SK-N-SH (cell line): ENCODE results near the gene C9orf72. TPM values are rescaled to one million over a fixed set of nuclear protein-coding genes. Genes with fewer than 3 reads are reported as not detected.

Experiments
- CTCF ChIA-PET: fragments of 300-600, 350-600 bp; formaldehyde crosslinking; extraction: SDS; loops from one replicate; lab custom pipeline; 2021; lab: Yijun Ruan, JAX
- POLR2A ChIA-PET: fragments of 350-600 bp; sonication (Branson Sonifier 250); formaldehyde crosslinking; extraction: SDS; loops from one replicate; lab custom pipeline; 2020; ENCODE audit warnings: antibody characterized with exemption, inconsistent platforms; lab: Yijun Ruan, JAX
- DNase-seq: peaks from one replicate; pipeline ENCODE4 v3.0.0; 2012
- H2AFZ ChIP-seq: fragments of 200-600 bp; sonication (generic); 2 replicates; pipeline ENCODE4 v1.8.1; 2016; ENCODE audit warnings: antibody characterized with exemption, mild to moderate bottlenecking, low read depth
- H3F3A ChIP-seq: fragments of 200-600 bp; sonication (generic); replicated peaks from 2 replicates; pipeline ENCODE3; 2016; ENCODE audit warnings: antibody characterized with exemption, mild to moderate bottlenecking; ENCODE audit not compliant: insufficient read depth
- H3K27ac ChIP-seq, 2 experiments: fragments of 200-500 bp in 1 of 2; fragments of 200-600 bp in 1 of 2; sonication (Bioruptor generic) in 1 of 2; sonication (generic), shearing (Covaris generic) in 1 of 2; 2 replicates each; pipeline versions ENCODE4 v1.5.1 to v1.6.1; 2014 to 2016; ENCODE audit warnings: low read depth in 2 of 2, inconsistent platforms in 1 of 2, low read length in 1 of 2, mild to moderate bottlenecking in 1 of 2, mixed read lengths in 1 of 2
- H3K27me3 ChIP-seq: fragments of 200-600 bp; sonication (generic), shearing (Covaris generic); 2 replicates; pipeline ENCODE4 v1.6.1; 2016; ENCODE audit warnings: mixed run types; ENCODE audit not compliant: insufficient read depth
- H3K36me3 ChIP-seq, 2 experiments: fragments of 200-500 bp in 1 of 2; fragments of 200-600 bp in 1 of 2; sonication (Bioruptor generic) in 1 of 2; sonication (generic) in 1 of 2; replicated peaks in 1 of 2; 2 replicates each; pipeline versions ENCODE3 to v1.5.1; 2014 to 2016; ENCODE audit warnings: low read length in 1 of 2, mild to moderate bottlenecking in 1 of 2; ENCODE audit not compliant: insufficient read depth in 2 of 2, control insufficient read depth in 1 of 2
- H3K4me1 ChIP-seq, 2 experiments: fragments of 200-500 bp in 1 of 2; fragments of 200-600 bp in 1 of 2; sonication (Bioruptor generic) in 1 of 2; sonication (generic), shearing (Covaris generic) in 1 of 2; 2 replicates each; pipeline versions ENCODE4 v1.5.1 to v1.6.1; 2014 to 2016; ENCODE audit warnings: low read depth in 1 of 2, low read length in 1 of 2, mixed run types in 1 of 2; ENCODE audit not compliant: insufficient read depth in 2 of 2, control insufficient read depth in 1 of 2
- H3K4me2 ChIP-seq: fragments of 200-600 bp; sonication (generic), shearing (Covaris generic); 2 replicates; pipeline ENCODE4 v1.6.1; 2017; ENCODE audit warnings: mixed run types
- H3K4me3 ChIP-seq, 2 experiments: fragments of 200-500 bp in 1 of 2; fragments of 200-600 bp in 1 of 2; sonication (Bioruptor generic) in 1 of 2; sonication (generic), shearing (Covaris generic) in 1 of 2; 2 replicates each; pipeline versions ENCODE4 v1.5.1 to v1.8.1; 2014 to 2016; ENCODE audit warnings: low read depth in 2 of 2, inconsistent platforms in 1 of 2, low read length in 1 of 2, mild to moderate bottlenecking in 1 of 2, mixed read lengths in 1 of 2, moderate library complexity in 1 of 2
- H3K79me2 ChIP-seq: fragments of 200-600 bp; sonication (generic); 2 replicates; pipeline ENCODE4 v1.8.1; 2017; ENCODE audit warnings: mild to moderate bottlenecking; ENCODE audit not compliant: insufficient read depth
- H3K9ac ChIP-seq: fragments of 200-600 bp; sonication (generic); 2 replicates; pipeline ENCODE4 v1.6.1; 2017; ENCODE audit warnings: mixed run types
- H3K9me2 ChIP-seq: fragments of 200-600 bp; sonication (generic); 2 replicates; pipeline ENCODE4 v1.6.1; 2017; ENCODE audit warnings: mixed run types
- H3K9me3 ChIP-seq: fragments of 200-600 bp; sonication (generic); 2 replicates; pipeline ENCODE4 v1.6.1; 2017; ENCODE audit warnings: mixed run types, mild to moderate bottlenecking, moderate library complexity
- H4K20me1 ChIP-seq: fragments of 200-600 bp; sonication (generic); 2 replicates; pipeline ENCODE4 v1.6.1; 2017; ENCODE audit warnings: mild to moderate bottlenecking, mixed run types; ENCODE audit not compliant: insufficient read depth
- CHD2 ChIP-seq: fragments of 150-350 bp; IDR thresholded peaks from 2 replicates; pipeline ENCODE4 v1.6.1; 2018; ENCODE audit warnings: low read length; ENCODE audit not compliant: partially characterized antibody
- EP300 ChIP-seq, 2 experiments: IDR thresholded peaks; 2 replicates each; pipeline versions ENCODE4 v1.4.0 to v1.6.1; 2012; ENCODE audit warnings: borderline replicate concordance in 1 of 2, low read depth in 1 of 2, low read length in 1 of 2
- FOSL2 ChIP-seq: IDR thresholded peaks from 2 replicates; pipeline ENCODE4 v1.4.0; 2012; ENCODE audit warnings: low read depth, mild to moderate bottlenecking, moderate library complexity, borderline replicate concordance
- FOXM1 ChIP-seq: IDR thresholded peaks from 2 replicates; pipeline ENCODE4 v1.4.0; 2012; ENCODE audit warnings: low read depth, mild to moderate bottlenecking
- GABPA ChIP-seq: IDR thresholded peaks from 2 replicates; pipeline ENCODE4 v1.4.0; 2012; ENCODE audit warnings: low read depth, mild to moderate bottlenecking
- GATA2 ChIP-seq: sonication (generic); formaldehyde crosslinking; IDR thresholded peaks from 2 replicates; pipeline ENCODE4 v1.5.0; 2020; ENCODE audit warnings: mild to moderate bottlenecking, missing genetic modification reagents
- JUND ChIP-seq: IDR thresholded peaks from 2 replicates; pipeline ENCODE4 v1.4.0; 2012
- MEF2A ChIP-seq: IDR thresholded peaks from 2 replicates; pipeline ENCODE4 v1.4.0; 2012; ENCODE audit warnings: low read depth, borderline replicate concordance
- MXI1 ChIP-seq: IDR thresholded peaks from 2 replicates; pipeline ENCODE4 v1.6.1; 2012; ENCODE audit warnings: mild to moderate bottlenecking, low read depth, low read length, improper control_type of control experiment
- NRF1 ChIP-seq: IDR thresholded peaks from 2 replicates; pipeline ENCODE4 v1.6.1; 2012; ENCODE audit warnings: low read depth, mild to moderate bottlenecking, low read length
- POLR2AphosphoS5 ChIP-seq: IDR thresholded peaks from 2 replicates; pipeline ENCODE4 v1.6.1; 2012; ENCODE audit warnings: low read depth, low read length
- RCOR1 ChIP-seq: fragments of 150-350 bp; IDR thresholded peaks from 2 replicates; pipeline ENCODE4 v1.6.1; 2017; ENCODE audit warnings: antibody characterized with exemption, low read length
- RXRA ChIP-seq: IDR thresholded peaks from 2 replicates; pipeline ENCODE4 v1.4.0; 2012; ENCODE audit warnings: low read depth, mild to moderate bottlenecking, borderline replicate concordance
- SIN3A ChIP-seq: IDR thresholded peaks from 2 replicates; pipeline ENCODE4 v1.6.1; 2012; ENCODE audit warnings: low read depth, mild to moderate bottlenecking, low read length, moderate library complexity, borderline replicate concordance
- TAF1 ChIP-seq: IDR thresholded peaks from 2 replicates; pipeline ENCODE4 v1.6.1; 2012; ENCODE audit warnings: low read depth, mild to moderate bottlenecking, low read length, moderate library complexity, borderline replicate concordance
- TCF12 ChIP-seq: IDR thresholded peaks from 2 replicates; pipeline ENCODE4 v1.4.0; 2012
- TEAD4 ChIP-seq: IDR thresholded peaks from 2 replicates; pipeline ENCODE4 v1.4.0; 2012; ENCODE audit warnings: mild to moderate bottlenecking, borderline replicate concordance; ENCODE audit not compliant: insufficient read depth
- YY1 ChIP-seq: IDR thresholded peaks from 2 replicates; pipeline ENCODE4 v1.4.0; 2012; ENCODE audit warnings: low read depth, mild to moderate bottlenecking
- WGBS: methylation state at CpG from one replicate; pipeline ENCODE4 v1.1.6; 2017; ENCODE audit warnings: low lambda C conversion rate; 5-methylcytosine and 5-hydroxymethylcytosine counted together
- polyA plus RNA-seq, 3 experiments: library from polyadenylated mRNA; depleted of rRNA; stranded (reverse); fragments of >200 nt; gene quantifications; 2 replicates each; pipeline ENCODE4 v1.2.3, GENCODE V29; 2012
- TF ChIP-seq, protein P1 (sequence below): fragments of 200-600 bp; sonication (generic); IDR thresholded peaks from 2 replicates; pipeline ENCODE4 v1.6.1; 2017; ENCODE audit warnings: antibody characterized with exemption, mild to moderate bottlenecking, moderate library complexity
- TF ChIP-seq, protein P2 (sequence below): fragments of 150-350 bp; IDR thresholded peaks from 2 replicates; pipeline ENCODE4 v1.6.1; 2016; ENCODE audit warnings: mild to moderate bottlenecking, low read depth, low read length
- TF ChIP-seq, protein P3 (sequence below): IDR thresholded peaks from 2 replicates; pipeline ENCODE4; 2012
- TF ChIP-seq, protein P4 (sequence below): IDR thresholded peaks from 2 replicates; pipeline ENCODE4 v1.4.0; 2012; ENCODE audit warnings: low read depth

The C9orf72 gene, protein sequence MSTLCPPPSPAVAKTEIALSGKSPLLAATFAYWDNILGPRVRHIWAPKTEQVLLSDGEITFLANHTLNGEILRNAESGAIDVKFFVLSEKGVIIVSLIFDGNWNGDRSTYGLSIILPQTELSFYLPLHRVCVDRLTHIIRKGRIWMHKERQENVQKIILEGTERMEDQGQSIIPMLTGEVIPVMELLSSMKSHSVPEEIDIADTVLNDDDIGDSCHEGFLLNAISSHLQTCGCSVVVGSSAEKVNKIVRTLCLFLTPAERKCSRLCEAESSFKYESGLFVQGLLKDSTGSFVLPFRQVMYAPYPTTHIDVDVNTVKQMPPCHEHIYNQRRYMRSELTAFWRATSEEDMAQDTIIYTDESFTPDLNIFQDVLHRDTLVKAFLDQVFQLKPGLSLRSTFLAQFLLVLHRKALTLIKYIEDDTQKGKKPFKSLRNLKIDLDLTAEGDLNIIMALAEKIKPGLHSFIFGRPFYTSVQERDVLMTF
- 4.0 and 6.1 TPM in 2 replicates for polyA plus RNA-seq (2012; rRNA removed)
- polyA plus RNA-seq (2012; cell fraction: cytosol; rRNA removed): 5.6 and 6.2 TPM in 2 replicates
- polyA plus RNA-seq (2012; cell fraction: nucleus; rRNA removed): 4.6 and 12.0 TPM in 2 replicates

DNA sequence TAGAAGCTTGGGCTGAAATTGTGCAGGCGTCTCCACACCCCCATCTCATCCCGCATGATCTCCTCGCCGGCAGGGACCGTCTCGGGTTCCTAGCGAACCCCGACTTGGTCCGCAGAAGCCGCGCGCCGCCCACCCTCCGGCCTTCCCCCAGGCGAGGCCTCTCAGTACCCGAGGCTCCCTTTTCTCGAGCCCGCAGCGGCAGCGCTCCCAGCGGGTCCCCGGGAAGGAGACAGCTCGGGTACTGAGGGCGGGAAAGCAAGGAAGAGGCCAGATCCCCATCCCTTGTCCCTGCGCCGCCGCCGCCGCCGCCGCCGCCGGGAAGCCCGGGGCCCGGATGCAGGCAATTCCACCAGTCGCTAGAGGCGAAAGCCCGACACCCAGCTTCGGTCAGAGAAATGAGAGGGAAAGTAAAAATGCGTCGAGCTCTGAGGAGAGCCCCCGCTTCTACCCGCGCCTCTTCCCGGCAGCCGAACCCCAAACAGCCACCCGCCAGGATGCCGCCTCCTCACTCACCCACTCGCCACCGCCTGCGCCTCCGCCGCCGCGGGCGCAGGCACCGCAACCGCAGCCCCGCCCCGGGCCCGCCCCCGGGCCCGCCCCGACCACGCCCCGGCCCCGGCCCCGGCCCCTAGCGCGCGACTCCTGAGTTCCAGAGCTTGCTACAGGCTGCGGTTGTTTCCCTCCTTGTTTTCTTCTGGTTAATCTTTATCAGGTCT is at the start of gene C9orf72:
Gene C9orf72, minus strand, starts transcription at position 564 of the 716 bp plus-strand sequence. CDS start 6,361 bp downstream, outside the sequence.
- peak within 1 kb of the TSS; percentile 67 to 90 for H3K4me3 ChIP-seq

More for the DNA sequence above, at the start of gene C9orf72:
- no peaks in the 10 kb centered on the region for H3K9me3 ChIP-seq
- no peaks in the 10 kb centered on the region for H3K27me3 ChIP-seq
- H3K4me2 ChIP-seq: peak within 1 kb of the TSS; percentile 89
- H3K27ac ChIP-seq: peak within 1 kb of the TSS; percentile 86 to 94
- 0% methylated on average over 33 of the region's 72 CpGs for WGBS
- H3K4me1 ChIP-seq: peaks cover 4 to 14% of the 10 kb centered on the region in 2 experiments; a peak in 3 of 4 replicates
- peak; percentile 94 for DNase-seq
- peaks cover 36% of the 10 kb centered on the region for H3K79me2 ChIP-seq
- H4K20me1 ChIP-seq: no peaks in the 10 kb centered on the region
- CTCF ChIA-PET: no interaction called here
- H2AFZ ChIP-seq: peak within 1 kb of the TSS; percentile 83
- no peaks in the 10 kb centered on the region for H3K36me3 ChIP-seq
- TF ChIP-seq POLR2AphosphoS5 (peak; percentile 72), GABPA (no peak), FOXM1 (no peak), RXRA (no peak), TAF1 (peak; percentile 52), RCOR1 (no peak), TEAD4 (no peak), GATA2 (no peak), JUND (no peak), TCF12 (no peak), NRF1 (no peak; the same call in 1 of the 2 replicates), MXI1 (no peak; the same call in 1 of the 2 replicates), CHD2 (no peak), SIN3A (0 out of 2 replicates have a peak, but pooled peaks have one; percentile 10), FOSL2 (no peak), YY1 (no peak), MEF2A (no peak), EP300 (IDR thresholded peaks at IDR 0.05; ENCODE audit: borderline replicate concordance in 1 of 2, low read depth in 1 of 2, low read length in 1 of 2) (peak; percentile 5 to 31; a peak in 2 of 4 replicates)
- TF ChIP-seq, protein P1, sequence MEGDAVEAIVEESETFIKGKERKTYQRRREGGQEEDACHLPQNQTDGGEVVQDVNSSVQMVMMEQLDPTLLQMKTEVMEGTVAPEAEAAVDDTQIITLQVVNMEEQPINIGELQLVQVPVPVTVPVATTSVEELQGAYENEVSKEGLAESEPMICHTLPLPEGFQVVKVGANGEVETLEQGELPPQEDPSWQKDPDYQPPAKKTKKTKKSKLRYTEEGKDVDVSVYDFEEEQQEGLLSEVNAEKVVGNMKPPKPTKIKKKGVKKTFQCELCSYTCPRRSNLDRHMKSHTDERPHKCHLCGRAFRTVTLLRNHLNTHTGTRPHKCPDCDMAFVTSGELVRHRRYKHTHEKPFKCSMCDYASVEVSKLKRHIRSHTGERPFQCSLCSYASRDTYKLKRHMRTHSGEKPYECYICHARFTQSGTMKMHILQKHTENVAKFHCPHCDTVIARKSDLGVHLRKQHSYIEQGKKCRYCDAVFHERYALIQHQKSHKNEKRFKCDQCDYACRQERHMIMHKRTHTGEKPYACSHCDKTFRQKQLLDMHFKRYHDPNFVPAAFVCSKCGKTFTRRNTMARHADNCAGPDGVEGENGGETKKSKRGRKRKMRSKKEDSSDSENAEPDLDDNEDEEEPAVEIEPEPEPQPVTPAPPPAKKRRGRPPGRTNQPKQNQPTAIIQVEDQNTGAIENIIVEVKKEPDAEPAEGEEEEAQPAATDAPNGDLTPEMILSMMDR: no peak
- TF ChIP-seq, protein P2, sequence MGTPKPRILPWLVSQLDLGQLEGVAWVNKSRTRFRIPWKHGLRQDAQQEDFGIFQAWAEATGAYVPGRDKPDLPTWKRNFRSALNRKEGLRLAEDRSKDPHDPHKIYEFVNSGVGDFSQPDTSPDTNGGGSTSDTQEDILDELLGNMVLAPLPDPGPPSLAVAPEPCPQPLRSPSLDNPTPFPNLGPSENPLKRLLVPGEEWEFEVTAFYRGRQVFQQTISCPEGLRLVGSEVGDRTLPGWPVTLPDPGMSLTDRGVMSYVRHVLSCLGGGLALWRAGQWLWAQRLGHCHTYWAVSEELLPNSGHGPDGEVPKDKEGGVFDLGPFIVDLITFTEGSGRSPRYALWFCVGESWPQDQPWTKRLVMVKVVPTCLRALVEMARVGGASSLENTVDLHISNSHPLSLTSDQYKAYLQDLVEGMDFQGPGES: no peak
- TF ChIP-seq, protein P3, sequence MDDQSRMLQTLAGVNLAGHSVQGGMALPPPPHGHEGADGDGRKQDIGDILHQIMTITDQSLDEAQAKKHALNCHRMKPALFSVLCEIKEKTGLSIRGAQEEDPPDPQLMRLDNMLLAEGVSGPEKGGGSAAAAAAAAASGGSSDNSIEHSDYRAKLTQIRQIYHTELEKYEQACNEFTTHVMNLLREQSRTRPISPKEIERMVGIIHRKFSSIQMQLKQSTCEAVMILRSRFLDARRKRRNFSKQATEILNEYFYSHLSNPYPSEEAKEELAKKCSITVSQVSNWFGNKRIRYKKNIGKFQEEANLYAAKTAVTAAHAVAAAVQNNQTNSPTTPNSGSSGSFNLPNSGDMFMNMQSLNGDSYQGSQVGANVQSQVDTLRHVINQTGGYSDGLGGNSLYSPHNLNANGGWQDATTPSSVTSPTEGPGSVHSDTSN: no peak
- TF ChIP-seq, protein P4, sequence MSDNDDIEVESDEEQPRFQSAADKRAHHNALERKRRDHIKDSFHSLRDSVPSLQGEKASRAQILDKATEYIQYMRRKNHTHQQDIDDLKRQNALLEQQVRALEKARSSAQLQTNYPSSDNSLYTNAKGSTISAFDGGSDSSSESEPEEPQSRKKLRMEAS: no peak
- H3K9me2 ChIP-seq: no peaks in the 10 kb centered on the region
- H3K9ac ChIP-seq: peak within 1 kb of the TSS; percentile 86
- POLR2A ChIA-PET: no interaction called here
- H3F3A ChIP-seq: no peaks in the 10 kb centered on the region
